Esophagus muscularis mucosa (tissue), 4 donors: Measurements from ENCODE around the gene IGFBP2. TPM values are rescaled to one million over a fixed set of nuclear protein-coding genes. Genes with fewer than 3 reads are reported as not detected.
A peak's percentile ranks its signal among the peaks of the same experiment; 100 is the strongest.

Experiments used
- DNase-seq: peaks from one replicate; pipeline ENCODE4 v3.0.0-alpha.2; 2017; ENCODE audit errors: extremely low spot score
- H3K27ac ChIP-seq, 4 donors: fragments of 200-600 bp; sonication (generic); replicated peaks in 1 of 4; 1 replicate in 3 of 4; 2 replicates in 1 of 4; pipeline ENCODE4 v1.5.1; 2016 to 2019; ENCODE audit warnings: mild to moderate bottlenecking in 1 of 4
- H3K27me3 ChIP-seq, 4 donors: fragments of 200-600 bp; sonication (generic); one replicate each; pipeline versions ENCODE4 v1.5.1 to v1.6.0; 2016 to 2019
- H3K36me3 ChIP-seq, 4 donors: fragments of 200-600 bp; sonication (generic); one replicate each; pipeline ENCODE4 v1.5.1; 2016 to 2019
- H3K4me1 ChIP-seq, 4 donors: fragments of 200-600 bp; sonication (generic); one replicate each; pipeline ENCODE4 v1.5.1; 2016 to 2019
- H3K4me3 ChIP-seq, 4 donors: fragments of 200-600 bp; sonication (generic); 1 replicate in 2 of 4; 2 replicates in 2 of 4; pipeline ENCODE4 v1.5.1; 2016 to 2019; ENCODE audit warnings: mild to moderate bottlenecking in 4 of 4, moderate library complexity in 1 of 4
- H3K9me3 ChIP-seq, 4 donors: fragments of 200-600 bp; sonication (generic); 1 replicate in 3 of 4; 2 replicates in 1 of 4; pipeline ENCODE4 v1.5.1; 2016 to 2019
- EP300 ChIP-seq: sonication (generic); formaldehyde crosslinking; IDR thresholded peaks from one replicate; pipeline ENCODE4 v1.6.1; 2017; ENCODE audit warnings: antibody characterized with exemption
- POLR2A ChIP-seq: fragments of 450-650 bp; IDR thresholded peaks from one replicate; pipeline ENCODE4 v1.6.1; 2017; ENCODE audit warnings: antibody characterized with exemption, moderate library complexity, mild to moderate bottlenecking, low read depth
- POLR2AphosphoS5 ChIP-seq, 2 donors: sonication (generic); formaldehyde crosslinking; IDR thresholded peaks; one replicate each; pipeline ENCODE4 v1.6.1; 2017; ENCODE audit warnings: antibody characterized with exemption in 2 of 2
- WGBS: methylation state at CpG from one replicate; pipeline ENCODE4 v1.1.5; 2018; 5-methylcytosine and 5-hydroxymethylcytosine counted together
- intact Hi-C: fragments of 100-400 bp; cut with DNase I; formaldehyde crosslinking; loops from one replicate; pipeline ENCODE4 v1.15.1; 2023
- total RNA-seq, 4 donors: library from RNA; depleted of rRNA; stranded (reverse); fragments of >200 nt; gene quantifications; one replicate each; pipeline versions ENCODE4 v1.1.0 to v1.2.1, GENCODE V29; 2016
- TF ChIP-seq, protein P1 (sequence below), 3 experiments: fragments of 200-600 bp in 2 of 3; fragments of 450-650 bp in 1 of 3; sonication (generic) in 2 of 3; IDR thresholded peaks; one replicate each; pipeline ENCODE4 v1.5.1; 2017 to 2019; ENCODE audit warnings: antibody characterized with exemption in 3 of 3, mild to moderate bottlenecking in 2 of 3, moderate library complexity in 1 of 3

IGFBP2 gene
- total RNA-seq, 4 donors from 2014 or later = 188 to 446 (median 280) TPM

GRCh38 chr2:216677439-216678097, 44.3 kb downstream of the IGFBP2 start:
- H3K36me3 ChIP-seq = peaks cover 16 to 68% (median 47%) of the 10 kb centered on the region in 4 donors
- H3K4me3 ChIP-seq = no peak overlapping the region
- H3K9me3 ChIP-seq = no peaks in the 10 kb centered on the region
- no peak for DNase-seq
- peak overlapping the region in 3 of 4 donors; percentile 11 to 94 (median 87) for H3K27ac ChIP-seq
- intact Hi-C loops = no loop called here
- TF ChIP-seq POLR2AphosphoS5 (IDR thresholded peaks at IDR 0.05) (peak in 1 of 2 donors; percentile 6), EP300 (no peak)
- 85% methylated on average over 9 of the region's 9 CpGs for WGBS
- H3K4me1 ChIP-seq = peaks cover 32 to 42% (median 38%) of the 10 kb centered on the region in 4 donors
- H3K27me3 ChIP-seq = no peaks in the 10 kb centered on the region

DNA sequence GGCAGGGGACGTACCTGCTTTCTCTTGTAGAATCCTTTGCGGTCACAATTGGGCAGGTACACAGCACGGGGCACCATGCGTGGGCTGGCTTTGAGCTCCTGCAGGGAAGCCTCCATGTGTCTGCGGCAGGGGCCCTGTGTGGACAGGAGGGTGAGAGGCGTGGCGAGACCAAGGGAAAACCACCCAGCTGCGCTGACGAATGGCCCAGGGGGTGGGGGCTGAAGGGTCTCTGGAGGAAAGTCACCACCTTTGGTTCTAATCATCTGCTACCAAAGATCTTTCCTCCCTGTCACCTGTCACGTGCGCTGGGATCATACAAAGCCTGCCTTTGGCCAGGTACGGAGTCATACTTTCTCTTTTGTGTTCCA, 44.9 kb downstream of the IGFBP2 start:
- TF ChIP-seq POLR2A (no peak), POLR2AphosphoS5 (IDR thresholded peaks at IDR 0.05) (peak in 1 of 2 donors; percentile 4)
- H3K36me3 ChIP-seq = peaks cover 16 to 68% (median 47%) of the 10 kb centered on the region in 4 donors
- intact Hi-C loops = no loop called here
- peak overlapping the region in 3 of 4 donors; percentile 18 to 94 (median 87) for H3K27ac ChIP-seq
- H3K27me3 ChIP-seq = no peaks in the 10 kb centered on the region
- WGBS = 91% methylated on average over 6 of the region's 12 CpGs
- H3K4me1 ChIP-seq = peaks cover 37 to 48% (median 43%) of the 10 kb centered on the region in 4 donors
- H3K9me3 ChIP-seq = no peaks in the 10 kb centered on the region
- H3K4me3 ChIP-seq = no peak overlapping the region
- DNase-seq = no peak

DNA sequence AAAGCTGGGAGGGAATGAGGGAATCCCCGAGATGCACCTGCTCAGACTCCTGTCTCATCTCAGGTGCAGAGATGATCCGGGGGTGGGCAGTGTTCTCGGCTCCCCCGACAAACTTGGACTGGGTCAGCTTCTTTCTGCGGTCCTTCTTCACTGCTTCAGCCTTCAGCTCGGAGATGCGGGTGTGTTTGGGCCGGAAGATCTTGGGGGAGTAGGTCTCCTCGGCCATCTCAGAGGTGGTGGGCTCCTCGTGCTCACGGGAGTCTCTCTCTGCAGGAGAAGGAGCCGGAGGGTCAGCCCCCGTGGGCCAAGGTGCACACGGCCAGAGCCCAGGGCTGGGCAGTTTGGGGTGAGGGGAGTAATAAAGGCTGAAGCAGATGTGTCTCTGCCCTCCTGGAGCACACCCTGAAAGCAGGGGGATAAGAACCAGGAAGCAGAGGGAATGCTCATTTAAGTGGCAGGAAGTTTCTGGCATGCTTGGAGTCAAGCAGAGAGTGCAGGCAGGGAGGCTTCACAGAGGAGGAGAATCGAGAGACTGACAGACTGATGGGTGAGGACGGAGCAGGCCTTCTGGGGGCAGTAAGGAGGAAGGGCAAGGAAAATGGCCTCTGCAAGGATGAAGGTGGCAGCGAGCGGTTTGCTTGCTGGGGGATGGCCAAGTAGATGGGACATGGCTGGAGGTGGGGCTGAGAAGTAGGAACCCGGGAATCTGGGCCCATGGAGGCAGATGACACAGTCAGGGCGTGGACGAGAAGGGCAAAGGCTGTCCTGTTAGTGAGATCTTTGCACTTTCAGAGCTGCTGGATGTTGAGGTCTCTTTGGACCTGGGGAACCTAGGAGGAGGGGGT, 45.8 kb downstream of the IGFBP2 start:
- 79% methylated on average over 21 of the region's 21 CpGs for WGBS
- no peak for DNase-seq
- H3K4me3 ChIP-seq = no peak overlapping the region
- H3K27me3 ChIP-seq = no peaks in the 10 kb centered on the region
- intact Hi-C loops = no loop called here
- peak overlapping the region; percentile 77 to 94 (median 88) for H3K27ac ChIP-seq
- H3K36me3 ChIP-seq = peaks cover 16 to 62% (median 44%) of the 10 kb centered on the region in 4 donors
- H3K9me3 ChIP-seq = no peaks in the 10 kb centered on the region
- TF ChIP-seq POLR2A (no peak), EP300 (no peak), POLR2AphosphoS5 (IDR thresholded peaks at IDR 0.05) (no peak)
- TF ChIP-seq, protein P1, sequence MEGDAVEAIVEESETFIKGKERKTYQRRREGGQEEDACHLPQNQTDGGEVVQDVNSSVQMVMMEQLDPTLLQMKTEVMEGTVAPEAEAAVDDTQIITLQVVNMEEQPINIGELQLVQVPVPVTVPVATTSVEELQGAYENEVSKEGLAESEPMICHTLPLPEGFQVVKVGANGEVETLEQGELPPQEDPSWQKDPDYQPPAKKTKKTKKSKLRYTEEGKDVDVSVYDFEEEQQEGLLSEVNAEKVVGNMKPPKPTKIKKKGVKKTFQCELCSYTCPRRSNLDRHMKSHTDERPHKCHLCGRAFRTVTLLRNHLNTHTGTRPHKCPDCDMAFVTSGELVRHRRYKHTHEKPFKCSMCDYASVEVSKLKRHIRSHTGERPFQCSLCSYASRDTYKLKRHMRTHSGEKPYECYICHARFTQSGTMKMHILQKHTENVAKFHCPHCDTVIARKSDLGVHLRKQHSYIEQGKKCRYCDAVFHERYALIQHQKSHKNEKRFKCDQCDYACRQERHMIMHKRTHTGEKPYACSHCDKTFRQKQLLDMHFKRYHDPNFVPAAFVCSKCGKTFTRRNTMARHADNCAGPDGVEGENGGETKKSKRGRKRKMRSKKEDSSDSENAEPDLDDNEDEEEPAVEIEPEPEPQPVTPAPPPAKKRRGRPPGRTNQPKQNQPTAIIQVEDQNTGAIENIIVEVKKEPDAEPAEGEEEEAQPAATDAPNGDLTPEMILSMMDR (IDR thresholded peaks at IDR 0.05) = no peak
- H3K4me1 ChIP-seq = peaks cover 45 to 57% (median 53%) of the 10 kb centered on the region in 4 donors

- WGBS = 51% methylated on average over 12 of the region's 14 CpGs
- Histone ChIP-seq H3K9me3 (no peaks in the 10 kb centered on the region), H3K36me3 (peaks cover 16 to 56% (median 40%) of the 10 kb centered on the region in 4 donors), H3K27me3 (no peaks in the 10 kb centered on the region), H3K4me1 (peaks cover 51 to 63% (median 59%) of the 10 kb centered on the region in 4 donors), H3K27ac (peak overlapping the region; percentile 77 to 94 (median 88)), H3K4me3 (no peak overlapping the region)
- TF ChIP-seq POLR2AphosphoS5 (IDR thresholded peaks at IDR 0.05) (no peak), EP300 (no peak), POLR2A (no peak)
- TF ChIP-seq, protein P1 (IDR thresholded peaks at IDR 0.05) = no peak
- DNase-seq = no peak
- intact Hi-C loops = loop anchor here (5.0 to 10.0 kb wide), 2 partner anchors 655 to 833 kb away; no protein-coding TSS in a partner anchor
Observed at GRCh38 chr2:216679658-216680024, 46.4 kb downstream of the IGFBP2 start.

DNA sequence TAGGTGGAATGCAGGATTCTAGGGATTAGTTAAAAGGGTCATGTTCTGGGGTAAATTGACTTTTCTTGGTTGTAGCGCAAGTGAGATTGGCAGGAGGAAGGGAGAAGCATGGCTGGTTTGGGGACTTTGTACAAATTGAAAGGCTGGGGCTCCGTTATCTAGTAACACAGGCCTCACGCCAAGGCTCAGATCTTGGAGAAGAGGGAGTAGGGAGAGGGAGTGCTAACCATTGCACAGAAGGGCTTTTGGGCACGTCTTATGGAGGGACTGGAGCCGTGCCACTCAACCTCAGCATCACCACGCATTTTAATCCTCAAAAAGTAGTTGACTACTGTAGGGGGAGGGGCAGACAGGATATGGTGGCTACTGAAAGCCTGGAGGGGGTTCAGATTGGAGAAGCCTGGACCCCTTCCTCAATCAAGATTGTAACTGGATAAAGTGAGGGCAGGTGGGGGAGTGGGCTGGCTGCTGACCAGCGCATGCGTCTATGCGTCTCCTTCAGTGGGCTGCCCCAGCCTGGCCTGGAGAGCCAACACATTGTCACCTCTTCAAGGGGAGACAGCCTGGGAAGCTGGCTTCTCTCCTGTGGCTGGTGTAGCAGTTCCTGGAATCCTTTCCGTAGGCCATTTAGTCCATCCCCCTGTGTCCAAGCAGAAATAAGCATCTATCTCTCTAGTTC, 47.9 kb downstream of the IGFBP2 start:
- peaks cover 55 to 78% (median 74%) of the 10 kb centered on the region in 4 donors for H3K4me1 ChIP-seq
- DNase-seq = no peak
- no peaks in the 10 kb centered on the region for H3K9me3 ChIP-seq
- TF ChIP-seq POLR2A = no peak
- peak in 1 of 2 donors; percentile 8 for TF ChIP-seq POLR2AphosphoS5 (IDR thresholded peaks at IDR 0.05)
- H3K4me3 ChIP-seq = no peak overlapping the region
- WGBS = 85% methylated on average over 10 of the region's 10 CpGs
- peak overlapping the region; percentile 77 to 94 (median 88) for H3K27ac ChIP-seq
- peaks cover 16 to 51% (median 31%) of the 10 kb centered on the region in 4 donors for H3K36me3 ChIP-seq
- intact Hi-C loops = loop anchor here (5.0 to 10.0 kb wide), 2 partner anchors 654 to 831 kb away; no protein-coding TSS in a partner anchor
- H3K27me3 ChIP-seq = no peaks in the 10 kb centered on the region
